OCI-LY3 (cell line): ENCODE data around the gene EPHB1.

Experiments used
- H2AFZ ChIP-seq: fragments of 200-600, 300-600 bp; shearing (Covaris generic); 2 replicates; pipeline ENCODE4 v1.6.0; 2014; ENCODE audit warnings: antibody characterized with exemption, low read depth, low read length
- H3K27ac ChIP-seq: fragments of 200-600, 300-600 bp; sonication (generic); 2 replicates; pipeline ENCODE4 v1.5.1; 2014; ENCODE audit warnings: mild to moderate bottlenecking, low read length, moderate library complexity, mixed read lengths
- H3K27me3 ChIP-seq: fragments of 200-600, 300-600 bp; sonication (generic); 2 replicates; pipeline ENCODE4 v1.6.1; 2014; ENCODE audit warnings: low read depth, low read length, mixed read lengths
- H3K36me3 ChIP-seq: fragments of 200-600, 300-600 bp; sonication (generic); replicated peaks from 2 replicates; pipeline ENCODE3; 2014; ENCODE audit warnings: low read depth, low read length, mixed read lengths
- H3K4me1 ChIP-seq: fragments of 300-600, 200-600 bp; sonication (generic); 2 replicates; pipeline ENCODE4 v1.6.1; 2014; ENCODE audit warnings: low read length, mixed read lengths
- H3K4me2 ChIP-seq: fragments of 200-600, 300-600 bp; sonication (generic); 2 replicates; pipeline ENCODE4 v1.6.1; 2014; ENCODE audit warnings: low read length, mixed read lengths
- H3K4me3 ChIP-seq: fragments of 300-600, 200-600 bp; sonication (generic); 2 replicates; pipeline ENCODE4 v1.5.1; 2014; ENCODE audit warnings: antibody characterized with exemption, mild to moderate bottlenecking, low read length, moderate library complexity
- H3K79me2 ChIP-seq: fragments of 300-600, 200-600 bp; shearing (Covaris generic); 2 replicates; pipeline ENCODE4 v1.6.1; 2014; ENCODE audit warnings: mild to moderate bottlenecking, low read length, mixed read lengths
- H3K9ac ChIP-seq: fragments of 300-600, 200-600 bp; shearing (Covaris generic); 2 replicates; pipeline ENCODE4 v1.6.0; 2014; ENCODE audit warnings: mild to moderate bottlenecking, low read length, moderate library complexity
- H3K9me3 ChIP-seq: fragments of 200-600, 300-600 bp; shearing (Covaris generic); 2 replicates; pipeline ENCODE4 v1.6.1; 2014; ENCODE audit warnings: low read length, mixed read lengths; ENCODE audit not compliant: insufficient read depth
- H4K20me1 ChIP-seq: fragments of 200-600, 300-600 bp; sonication (generic); 2 replicates; pipeline ENCODE4 v1.6.1; 2016; ENCODE audit warnings: low read length, mixed read lengths; ENCODE audit not compliant: insufficient read depth
- CTCF ChIP-seq: fragments of 200-600, 300-600 bp; sonication (generic); IDR thresholded peaks from 2 replicates; pipeline ENCODE4 v1.5.1; 2014; ENCODE audit warnings: antibody characterized with exemption, low read length, low read depth
- EZH2phosphoT487 ChIP-seq: fragments of 200-600 bp; shearing (Covaris generic); IDR thresholded peaks from 2 replicates; pipeline ENCODE4 v1.6.1; 2018; ENCODE audit warnings: antibody characterized with exemption, mixed run types, low read depth

EPHB1 gene

GRCh38 chr3:134900482-134900881, 105.4 kb downstream of the EPHB1 start:
- H3K36me3 ChIP-seq = peaks cover 37% of the 10 kb centered on the region
- TF ChIP-seq EZH2phosphoT487 = no peak
- peaks cover 99% of the 10 kb centered on the region for H4K20me1 ChIP-seq
- H3K4me2 ChIP-seq = no peak overlapping the region
- H3K9ac ChIP-seq = no peak overlapping the region
- H3K27me3 ChIP-seq = no peaks in the 10 kb centered on the region
- no peak overlapping the region for H3K4me3 ChIP-seq
- H3K79me2 ChIP-seq = peaks cover 100% of the 10 kb centered on the region
- H3K9me3 ChIP-seq = no peaks in the 10 kb centered on the region
- no peak overlapping the region for H2AFZ ChIP-seq
- peaks cover 58% of the 10 kb centered on the region for H3K4me1 ChIP-seq
- no peak overlapping the region for H3K27ac ChIP-seq

GRCh38 chr3:134901461-134901860, 106.4 kb downstream of the EPHB1 start:
- Histone ChIP-seq H3K36me3 (peaks cover 35% of the 10 kb centered on the region), H3K9me3 (no peaks in the 10 kb centered on the region), H3K9ac (no peak overlapping the region), H3K4me2 (peak overlapping the region; percentile 11; the same call in 1 of the 2 replicates), H3K27ac (no peak overlapping the region), H3K4me3 (no peak overlapping the region), H3K79me2 (peaks cover 100% of the 10 kb centered on the region), H2AFZ (no peak overlapping the region), H3K27me3 (no peaks in the 10 kb centered on the region), H4K20me1 (peaks cover 99% of the 10 kb centered on the region), H3K4me1 (peaks cover 62% of the 10 kb centered on the region)
- no peak for TF ChIP-seq EZH2phosphoT487

DNA sequence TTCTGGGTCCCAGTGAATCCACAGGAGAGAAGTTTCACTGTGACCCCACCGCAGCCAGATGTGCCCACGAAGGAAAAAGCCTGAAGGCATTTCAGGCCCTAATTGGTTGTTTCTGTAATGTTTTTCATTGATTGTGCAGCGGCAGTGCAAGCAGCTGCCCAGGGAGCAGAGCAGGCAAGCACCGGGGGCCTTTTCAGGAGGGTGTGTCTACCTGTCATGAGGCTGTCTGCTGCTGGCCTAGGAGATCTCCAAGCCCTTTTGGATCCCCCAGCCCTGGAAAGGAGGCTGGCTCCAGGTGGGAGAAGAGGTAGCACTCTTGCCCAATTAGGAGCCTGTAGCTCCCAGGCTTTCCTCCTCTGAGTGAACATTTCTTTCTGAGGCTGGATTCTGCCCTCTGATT, 108.8 kb downstream of the EPHB1 start:
- Histone ChIP-seq H3K27ac (peak overlapping the region; percentile 73), H2AFZ (no peak overlapping the region), H3K4me3 (peak overlapping the region; percentile 37), H3K4me1 (peaks cover 70% of the 10 kb centered on the region), H3K79me2 (peaks cover 100% of the 10 kb centered on the region), H3K36me3 (peaks cover 25% of the 10 kb centered on the region), H3K9ac (peak overlapping the region; percentile 9; the same call in 1 of the 2 replicates), H3K9me3 (no peaks in the 10 kb centered on the region), H3K27me3 (no peaks in the 10 kb centered on the region), H4K20me1 (peaks cover 99% of the 10 kb centered on the region), H3K4me2 (peak overlapping the region; percentile 58)
- TF ChIP-seq CTCF = no peak
- TF ChIP-seq EZH2phosphoT487 = no peak

GRCh38 chr3:134904241-134904771, 109.2 kb downstream of the EPHB1 start:
- Histone ChIP-seq H3K9me3 (no peaks in the 10 kb centered on the region), H3K36me3 (peaks cover 23% of the 10 kb centered on the region), H3K79me2 (peaks cover 100% of the 10 kb centered on the region), H3K9ac (0 out of 2 replicates have a peak overlapping the region, but pooled peaks have one; percentile 9), H3K4me3 (peak overlapping the region; percentile 37; the same call in 1 of the 2 replicates), H3K4me2 (peak overlapping the region; percentile 58), H2AFZ (no peak overlapping the region), H4K20me1 (peaks cover 99% of the 10 kb centered on the region), H3K4me1 (peaks cover 70% of the 10 kb centered on the region), H3K27ac (peak overlapping the region; percentile 73), H3K27me3 (no peaks in the 10 kb centered on the region)
- TF ChIP-seq EZH2phosphoT487 (no peak), CTCF (no peak)

DNA sequence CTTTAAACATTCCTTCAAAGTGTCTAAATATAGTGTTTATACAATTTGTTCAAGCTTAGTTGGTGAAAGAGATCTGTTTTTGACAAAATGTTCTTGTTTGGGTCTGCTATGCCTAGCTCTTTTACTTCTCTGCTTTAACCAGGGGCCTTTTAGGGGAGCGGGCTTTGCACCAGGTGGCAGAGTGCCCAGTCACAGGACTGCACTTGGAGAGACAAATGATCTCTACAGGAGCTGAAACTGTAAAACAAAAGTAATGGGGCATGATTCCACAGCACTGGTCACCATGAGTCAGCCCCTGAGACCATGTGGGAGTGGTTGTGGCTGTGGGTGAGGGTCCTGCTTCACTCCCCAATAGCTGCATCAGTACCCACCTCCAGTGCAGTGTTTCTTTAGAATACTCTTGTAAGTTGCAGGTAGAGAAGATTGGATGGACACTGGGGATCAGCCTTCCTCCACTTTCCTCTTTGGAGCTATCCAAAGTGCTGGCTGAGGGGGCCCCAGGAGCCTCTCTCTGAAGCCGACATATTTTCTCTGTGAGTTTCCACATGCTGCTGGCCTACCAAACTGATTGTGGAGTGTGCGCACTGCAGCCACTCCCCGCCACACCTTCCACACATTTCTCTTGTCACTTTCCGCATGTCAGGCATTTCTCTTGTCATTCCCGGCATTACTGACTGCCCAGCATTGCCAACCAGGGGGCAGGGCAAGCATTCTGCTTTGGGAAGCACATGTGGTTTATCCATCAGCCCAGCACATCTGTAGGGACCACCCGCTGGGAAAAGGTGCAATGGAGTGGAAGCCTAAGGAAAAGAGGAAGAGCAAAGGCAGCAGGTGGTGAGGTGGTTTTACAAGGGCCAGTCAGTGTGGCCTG, 110.0 kb downstream of the EPHB1 start:
- H3K79me2 ChIP-seq = peaks cover 100% of the 10 kb centered on the region
- peak overlapping the region; percentile 58; the same call in 1 of the 2 replicates for H3K4me2 ChIP-seq
- H3K27ac ChIP-seq = peak overlapping the region; percentile 73
- H3K4me1 ChIP-seq = peaks cover 65% of the 10 kb centered on the region
- no peak for TF ChIP-seq EZH2phosphoT487
- no peak for TF ChIP-seq CTCF
- no peak overlapping the region for H3K4me3 ChIP-seq
- H2AFZ ChIP-seq = no peak overlapping the region
- peaks cover 30% of the 10 kb centered on the region for H3K36me3 ChIP-seq
- no peaks in the 10 kb centered on the region for H3K27me3 ChIP-seq
- no peak overlapping the region for H3K9ac ChIP-seq
- H3K9me3 ChIP-seq = no peaks in the 10 kb centered on the region
- H4K20me1 ChIP-seq = peaks cover 99% of the 10 kb centered on the region
